Prostate gland (tissue), 2 donors: ENCODE measurements around the gene TCF15. TPM values are rescaled to one million over a fixed set of nuclear protein-coding genes. Genes with fewer than 3 reads are reported as not detected.

Experiments
- DNase-seq: peaks from one replicate; pipeline ENCODE4 v3.0.0-alpha.2; 2019; ENCODE audit warnings: low spot score
- H3K27ac ChIP-seq, 2 donors: fragments of 200-600 bp; sonication (generic); 2 replicates each; pipeline ENCODE4 v1.5.1; 2017 to 2019
- H3K27me3 ChIP-seq: fragments of 200-600 bp; sonication (generic); replicated peaks from 2 replicates; pipeline ENCODE4 v1.5.1; 2019; ENCODE audit not compliant: insufficient read depth
- H3K36me3 ChIP-seq, 2 donors: fragments of 200-600 bp; sonication (generic); 1 replicate in 1 of 2; 2 replicates in 1 of 2; pipeline versions ENCODE4 v1.5.1 to v1.8.1; 2017 to 2019
- H3K4me1 ChIP-seq: fragments of 200-600 bp; sonication (generic); replicated peaks from 2 replicates; pipeline ENCODE4 v1.5.1; 2019
- H3K4me3 ChIP-seq, 2 donors: fragments of 200-600 bp; sonication (generic); 2 replicates each; pipeline ENCODE4 v1.5.1; 2017 to 2019
- H3K9me3 ChIP-seq: fragments of 200-600 bp; sonication (generic); 2 replicates; pipeline ENCODE4 v1.5.1; 2017
- POLR2A ChIP-seq: fragments of 450-650 bp; IDR thresholded peaks from one replicate; pipeline ENCODE4 v1.6.1; 2016; ENCODE audit warnings: antibody characterized with exemption, mild to moderate bottlenecking
- POLR2AphosphoS5 ChIP-seq: sonication (generic); formaldehyde crosslinking; IDR thresholded peaks from one replicate; pipeline ENCODE4 v1.6.1; 2017; ENCODE audit warnings: antibody characterized with exemption
- WGBS: methylation state at CpG from one replicate; pipeline ENCODE4 v1.1.5; 2018; 5-methylcytosine and 5-hydroxymethylcytosine counted together
- intact Hi-C: fragments of 100-400 bp; cut with DNase I; formaldehyde crosslinking; loops from one replicate; pipeline ENCODE4 v1.14.2; 2022
- total RNA-seq, 2 donors: library from RNA; depleted of rRNA; stranded (reverse); fragments of >200 nt; gene quantifications; one replicate each; pipeline ENCODE4 v1.1.0, GENCODE V29; 2016
- TF ChIP-seq, protein P1 (sequence below), 4 experiments: fragments of 200-600 bp in 2 of 4; fragments of 450-650 bp in 2 of 4; sonication (generic) in 2 of 4; IDR thresholded peaks; 1 replicate in 3 of 4; 2 replicates in 1 of 4; pipeline ENCODE4 v1.5.1; 2016 to 2019; ENCODE audit warnings: antibody characterized with exemption in 4 of 4, mild to moderate bottlenecking in 2 of 4, moderate library complexity in 2 of 4

The TCF15 gene
- total RNA-seq, 2 donors from 2014 or later: 0.55 to 0.68 TPM

DNA sequence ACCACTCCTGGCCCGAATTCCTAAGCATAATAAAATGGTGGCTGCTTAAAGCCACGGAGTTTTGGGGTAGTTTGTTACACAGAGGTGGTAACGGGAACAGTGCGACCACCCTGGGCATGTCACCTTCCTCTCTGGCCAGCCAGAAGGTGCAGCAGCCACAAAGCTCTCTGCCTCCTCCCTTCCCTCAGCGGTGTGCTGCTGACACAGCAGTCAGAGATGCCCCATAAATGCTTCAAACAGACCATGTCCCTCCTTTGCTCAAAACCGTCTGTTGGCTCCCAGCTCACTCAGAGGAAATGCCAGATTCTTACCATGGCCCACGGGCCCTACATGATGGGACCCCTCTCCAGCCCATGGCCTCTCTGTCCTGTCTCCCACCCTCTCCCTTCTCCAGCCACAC is 12.1 kb upstream of the TCF15 start:
- WGBS: 48% methylated on average over 7 of the region's 7 CpGs
- DNase-seq: no peak
- intact Hi-C loops: no loop called here
- Histone ChIP-seq H3K27me3 (peaks cover 3% of the 10 kb centered on the region), H3K9me3 (no peaks in the 10 kb centered on the region), H3K4me1 (no peaks in the 10 kb centered on the region), H3K36me3 (no peaks in the 10 kb centered on the region), H3K27ac (no peak overlapping the region), H3K4me3 (no peak overlapping the region)
- TF ChIP-seq POLR2A (no peak), POLR2AphosphoS5 (no peak)
- TF ChIP-seq, protein P1, sequence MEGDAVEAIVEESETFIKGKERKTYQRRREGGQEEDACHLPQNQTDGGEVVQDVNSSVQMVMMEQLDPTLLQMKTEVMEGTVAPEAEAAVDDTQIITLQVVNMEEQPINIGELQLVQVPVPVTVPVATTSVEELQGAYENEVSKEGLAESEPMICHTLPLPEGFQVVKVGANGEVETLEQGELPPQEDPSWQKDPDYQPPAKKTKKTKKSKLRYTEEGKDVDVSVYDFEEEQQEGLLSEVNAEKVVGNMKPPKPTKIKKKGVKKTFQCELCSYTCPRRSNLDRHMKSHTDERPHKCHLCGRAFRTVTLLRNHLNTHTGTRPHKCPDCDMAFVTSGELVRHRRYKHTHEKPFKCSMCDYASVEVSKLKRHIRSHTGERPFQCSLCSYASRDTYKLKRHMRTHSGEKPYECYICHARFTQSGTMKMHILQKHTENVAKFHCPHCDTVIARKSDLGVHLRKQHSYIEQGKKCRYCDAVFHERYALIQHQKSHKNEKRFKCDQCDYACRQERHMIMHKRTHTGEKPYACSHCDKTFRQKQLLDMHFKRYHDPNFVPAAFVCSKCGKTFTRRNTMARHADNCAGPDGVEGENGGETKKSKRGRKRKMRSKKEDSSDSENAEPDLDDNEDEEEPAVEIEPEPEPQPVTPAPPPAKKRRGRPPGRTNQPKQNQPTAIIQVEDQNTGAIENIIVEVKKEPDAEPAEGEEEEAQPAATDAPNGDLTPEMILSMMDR (IDR thresholded peaks at IDR 0.05): no peak

DNA sequence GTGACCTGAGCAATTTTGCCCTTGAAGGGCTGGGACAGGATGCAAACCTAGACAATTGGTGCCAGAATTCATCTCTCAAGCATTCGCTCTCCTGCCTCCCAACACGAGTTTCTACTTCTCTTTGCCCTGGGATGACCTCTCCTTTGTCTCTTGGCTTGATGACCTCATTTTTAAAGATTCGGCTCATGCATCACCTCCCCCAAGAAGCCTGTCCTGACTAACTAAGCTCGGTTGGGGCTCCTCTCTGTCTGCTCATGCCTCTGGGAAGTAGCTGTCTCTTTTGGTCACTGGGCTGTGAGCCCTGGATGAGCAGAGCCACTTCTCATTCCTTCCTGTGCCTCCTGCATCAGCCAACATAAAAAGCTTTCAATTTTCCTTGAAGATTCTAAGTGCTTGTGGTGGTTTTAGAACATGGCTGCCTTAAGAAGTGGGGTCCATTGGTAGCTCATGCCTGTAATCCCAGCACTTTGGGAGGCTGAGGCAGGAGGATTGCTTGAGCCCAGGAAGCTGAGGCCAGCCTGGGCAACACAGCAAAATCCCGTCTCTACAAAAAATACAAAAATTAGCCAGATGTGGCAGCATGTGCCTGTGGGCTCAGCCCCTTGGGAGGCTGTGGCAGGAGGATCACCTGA is 11.1 kb upstream of the TCF15 start:
- no peaks in the 10 kb centered on the region for H3K4me1 ChIP-seq
- no peak overlapping the region for H3K27ac ChIP-seq
- DNase-seq: no peak
- intact Hi-C loops: no loop called here
- H3K9me3 ChIP-seq: no peaks in the 10 kb centered on the region
- H3K27me3 ChIP-seq: peaks cover 7% of the 10 kb centered on the region
- no peaks in the 10 kb centered on the region for H3K36me3 ChIP-seq
- no peak overlapping the region for H3K4me3 ChIP-seq
- no peak for TF ChIP-seq POLR2AphosphoS5
- no peak for TF ChIP-seq POLR2A
- TF ChIP-seq, protein P1 (IDR thresholded peaks at IDR 0.05): no peak
- 60% methylated on average over 5 of the region's 5 CpGs for WGBS

- Histone ChIP-seq H3K36me3 (no peaks in the 10 kb centered on the region), H3K4me3 (no peak overlapping the region), H3K4me1 (no peaks in the 10 kb centered on the region), H3K27me3 (peaks cover 7% of the 10 kb centered on the region), H3K27ac (no peak overlapping the region), H3K9me3 (no peaks in the 10 kb centered on the region)
- DNase-seq: no peak
- 20% methylated on average over 7 of the region's 7 CpGs for WGBS
- TF ChIP-seq POLR2A: no peak
- no peak for TF ChIP-seq POLR2AphosphoS5
- intact Hi-C loops: no loop called here
Measured at GRCh38 chr20:620246-620645, 10.1 kb upstream of the TCF15 start.

DNA sequence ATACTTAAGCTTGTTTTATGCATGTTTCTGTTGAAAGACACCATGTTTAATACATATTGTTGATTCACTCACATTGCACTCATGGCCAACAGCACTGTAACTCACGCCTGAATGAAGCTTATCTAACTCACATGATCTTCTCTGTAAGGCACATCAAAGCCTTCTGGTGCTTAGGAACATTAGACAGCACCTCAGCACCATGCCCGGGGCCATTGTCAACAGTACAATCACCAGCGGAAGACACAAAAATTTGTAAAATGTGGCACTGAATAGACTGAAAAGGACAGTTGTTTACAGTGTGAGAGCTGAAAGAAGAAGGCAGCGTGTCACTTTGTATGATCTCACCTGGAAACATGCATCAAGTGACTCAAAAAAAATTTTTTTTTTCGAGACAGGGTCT is 8.9 kb upstream of the TCF15 start:
- WGBS: 56% methylated on average over 5 of the region's 5 CpGs
- Histone ChIP-seq H3K36me3 (no peaks in the 10 kb centered on the region), H3K27me3 (peaks cover 7% of the 10 kb centered on the region), H3K4me3 (no peak overlapping the region), H3K4me1 (no peaks in the 10 kb centered on the region), H3K27ac (no peak overlapping the region), H3K9me3 (no peaks in the 10 kb centered on the region)
- no peak for DNase-seq
- intact Hi-C loops: no loop called here
- TF ChIP-seq POLR2A: no peak

- WGBS: 68% methylated on average over 4 of the region's 4 CpGs
- Histone ChIP-seq H3K4me1 (no peaks in the 10 kb centered on the region), H3K27me3 (peaks cover 7% of the 10 kb centered on the region), H3K27ac (no peak overlapping the region), H3K4me3 (no peak overlapping the region), H3K36me3 (no peaks in the 10 kb centered on the region), H3K9me3 (no peaks in the 10 kb centered on the region)
- intact Hi-C loops: no loop called here
- no peak for TF ChIP-seq POLR2AphosphoS5
- TF ChIP-seq, protein P1 (IDR thresholded peaks at IDR 0.05): no peak
- no peak for TF ChIP-seq POLR2A
- no peak for DNase-seq
Measured at GRCh38 chr20:617934-618690, 8.0 kb upstream of the TCF15 start.

- Histone ChIP-seq H3K9me3 (no peaks in the 10 kb centered on the region), H3K27ac (no peak overlapping the region), H3K27me3 (peaks cover 9% of the 10 kb centered on the region), H3K36me3 (no peaks in the 10 kb centered on the region), H3K4me3 (no peak overlapping the region), H3K4me1 (no peaks in the 10 kb centered on the region)
- DNase-seq: no peak
- WGBS: 87% methylated on average over 4 of the region's 4 CpGs
- TF ChIP-seq POLR2A: no peak
- no peak for TF ChIP-seq POLR2AphosphoS5
- TF ChIP-seq, protein P1 (IDR thresholded peaks at IDR 0.05): no peak
- intact Hi-C loops: no loop called here
Measured at GRCh38 chr20:615514-615913, 5.4 kb upstream of the TCF15 start.
